ENCODE data around the gene UFSP2.
"Not testable (repeated sequence)": the region's sequence is repeated elsewhere in the genome, so short reads cannot be mapped to it uniquely, and the experiment has no call there.

UFSP2 gene

DNA sequence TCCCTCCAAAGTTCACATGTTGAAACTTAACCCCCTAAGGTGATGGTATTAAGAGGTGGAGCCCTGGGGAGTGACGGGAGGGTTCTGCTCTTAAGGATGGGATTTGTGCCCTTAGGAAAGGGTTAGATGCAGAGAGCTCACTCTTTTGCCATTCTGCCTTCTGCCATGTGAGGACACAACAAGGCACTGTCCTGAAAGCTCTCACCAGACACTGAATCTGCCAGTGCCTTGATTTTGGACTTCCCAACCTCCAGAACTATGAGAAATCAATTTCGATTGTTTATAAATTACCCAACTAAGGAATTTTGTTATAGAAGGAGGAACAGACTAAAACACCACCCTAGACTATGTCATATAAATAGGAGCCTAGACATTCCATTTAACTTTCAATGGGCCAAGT lies 41.7 kb downstream of the UFSP2 start:
- no peak for DNase-seq (ENCODE audit: low spot score)

GRCh38 chr4:185383451-185383850 lies 42.3 kb downstream of the UFSP2 start:
- no peak for DNase-seq (ENCODE audit: low spot score)

DNA sequence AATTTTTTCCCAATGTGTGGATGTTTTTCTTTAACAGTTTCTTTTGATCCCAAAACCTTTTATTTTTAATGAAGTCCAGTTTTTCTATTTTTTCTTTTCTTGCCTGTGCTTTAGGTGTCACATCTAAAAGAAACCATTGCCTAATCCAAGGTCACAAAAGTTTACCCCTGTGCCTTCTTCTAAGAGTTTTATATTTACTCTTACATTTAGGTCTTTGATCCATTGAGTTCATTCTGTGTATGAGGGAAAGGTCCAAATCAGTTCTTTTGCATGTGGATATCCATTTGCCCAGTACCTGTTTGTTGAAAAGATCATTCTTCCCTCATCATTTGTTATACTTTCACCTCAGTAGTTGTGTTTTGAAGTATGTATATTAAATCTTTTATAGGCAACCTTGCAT lies 43.0 kb downstream of the UFSP2 start:
- DNase-seq (ENCODE audit: low spot score) = no peak

GRCh38 chr4:185381288-185382196 lies 44.2 kb downstream of the UFSP2 start:
- no peak for DNase-seq (ENCODE audit: low spot score)

- no peak for DNase-seq (ENCODE audit: low spot score)
Observed at GRCh38 chr4:185380320-185380719, 45.4 kb downstream of the UFSP2 start.

- DNase-seq (ENCODE audit: low spot score) = no peak
Observed at GRCh38 chr4:185379326-185380295, 46.2 kb downstream of the UFSP2 start.

DNA sequence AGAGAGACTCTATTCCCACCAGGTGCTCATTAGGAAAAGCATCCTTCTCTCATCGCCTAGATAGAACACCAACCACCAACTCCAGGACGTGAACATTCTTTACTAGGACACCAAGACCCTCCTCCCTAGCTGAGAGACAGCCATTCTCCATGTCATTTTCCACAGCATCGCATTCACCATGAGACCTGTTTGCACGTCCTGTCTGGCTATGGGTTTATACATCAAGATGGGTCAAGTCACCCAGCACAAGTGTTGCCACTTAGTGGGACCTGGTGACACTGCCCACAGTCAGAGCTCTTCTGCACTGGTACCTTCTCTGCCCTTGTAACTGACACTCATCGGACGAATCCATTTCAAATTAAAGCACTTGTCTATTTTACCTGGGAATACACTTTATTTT lies 47.5 kb downstream of the UFSP2 start:
- DNase-seq (ENCODE audit: low spot score) = no peak

GRCh38 chr4:185374573-185374972 lies 51.2 kb downstream of the UFSP2 start:
- DNase-seq (ENCODE audit: low spot score) = no peak

DNA sequence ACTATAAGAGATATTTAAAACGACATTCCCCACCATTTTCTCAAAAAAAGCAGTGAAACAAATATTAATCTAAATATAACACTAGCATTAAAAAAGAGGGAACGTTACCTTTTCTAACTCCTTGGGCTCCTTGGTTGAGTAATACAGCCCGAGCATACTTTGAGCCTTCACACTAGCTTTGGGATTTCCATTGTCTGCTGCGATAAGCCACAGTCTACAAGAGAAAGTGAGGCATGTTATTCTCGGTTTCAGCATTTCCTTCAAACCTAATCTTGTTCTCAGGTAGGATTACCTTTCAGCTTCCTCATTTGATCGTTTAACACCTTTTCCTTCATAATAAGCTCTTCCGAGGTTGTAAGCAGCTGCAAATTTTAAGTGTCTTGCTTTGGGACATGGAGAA lies 51.7 kb downstream of the UFSP2 start:
- DNase-seq (ENCODE audit: low spot score) = no peak

GRCh38 chr4:185371702-185372101 lies 54.1 kb downstream of the UFSP2 start:
- DNase-seq (ENCODE audit: low spot score) = no peak

GRCh38 chr4:185370268-185370949 lies 55.4 kb downstream of the UFSP2 start:
- no peak for DNase-seq (ENCODE audit: low spot score)

DNA sequence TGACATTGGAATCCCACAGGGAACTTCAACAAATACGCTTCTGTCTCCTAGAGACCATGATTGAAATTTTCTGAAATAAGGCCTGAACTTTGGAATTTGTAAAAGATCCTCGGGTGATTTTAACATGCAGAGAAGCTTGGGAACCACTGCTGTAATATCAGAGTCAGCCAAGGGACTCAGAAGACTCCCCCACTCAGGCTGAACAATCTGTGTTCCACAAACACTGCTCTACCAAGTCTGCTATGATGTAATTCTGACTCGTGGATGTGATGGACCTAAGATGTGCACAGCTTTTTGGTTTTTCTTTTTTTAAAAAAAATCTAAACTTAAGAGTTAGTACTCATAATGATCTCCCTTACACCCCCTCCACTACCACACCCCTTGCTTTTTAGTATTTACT lies 56.0 kb downstream of the UFSP2 start:
- no peak for DNase-seq (ENCODE audit: low spot score)

DNA sequence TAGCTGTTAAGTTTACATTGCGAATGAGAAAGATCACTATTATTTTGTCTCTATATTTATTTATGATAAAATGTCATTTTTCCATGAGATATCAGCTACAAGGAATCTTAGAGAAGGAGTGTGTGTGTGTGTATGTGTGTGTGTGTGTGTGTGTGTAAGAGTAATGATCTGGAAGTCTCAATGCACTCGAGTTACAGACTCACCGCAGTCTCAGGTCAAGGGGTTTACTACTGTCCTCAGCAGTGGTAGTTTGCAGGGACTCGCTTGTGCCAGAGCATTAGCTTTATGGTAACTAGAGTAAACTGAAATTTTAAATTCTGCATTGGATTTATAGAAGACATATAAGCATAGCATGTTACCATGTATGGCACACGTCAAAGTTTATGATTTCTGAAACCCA lies 60.9 kb downstream of the UFSP2 start:
- DNase-seq (ENCODE audit: low spot score) = no peak

GRCh38 chr4:185363251-185363650 lies 62.5 kb downstream of the UFSP2 start:
- DNase-seq (ENCODE audit: low spot score) = no peak

GRCh38 chr4:185362570-185362969 lies 63.2 kb downstream of the UFSP2 start:
- not testable (repeated sequence) for DNase-seq (ENCODE audit: low spot score)

GRCh38 chr4:185361872-185362271 lies 63.9 kb downstream of the UFSP2 start:
- DNase-seq (ENCODE audit: low spot score) = no peak

- DNase-seq (ENCODE audit: low spot score) = no peak
Observed at GRCh38 chr4:185359767-185360446, 65.9 kb downstream of the UFSP2 start.

GRCh38 chr4:185358959-185359358 lies 66.8 kb downstream of the UFSP2 start:
- no peak for DNase-seq (ENCODE audit: low spot score)

GRCh38 chr4:185358514-185358913 lies 67.2 kb downstream of the UFSP2 start:
- no peak for DNase-seq (ENCODE audit: low spot score)

DNA sequence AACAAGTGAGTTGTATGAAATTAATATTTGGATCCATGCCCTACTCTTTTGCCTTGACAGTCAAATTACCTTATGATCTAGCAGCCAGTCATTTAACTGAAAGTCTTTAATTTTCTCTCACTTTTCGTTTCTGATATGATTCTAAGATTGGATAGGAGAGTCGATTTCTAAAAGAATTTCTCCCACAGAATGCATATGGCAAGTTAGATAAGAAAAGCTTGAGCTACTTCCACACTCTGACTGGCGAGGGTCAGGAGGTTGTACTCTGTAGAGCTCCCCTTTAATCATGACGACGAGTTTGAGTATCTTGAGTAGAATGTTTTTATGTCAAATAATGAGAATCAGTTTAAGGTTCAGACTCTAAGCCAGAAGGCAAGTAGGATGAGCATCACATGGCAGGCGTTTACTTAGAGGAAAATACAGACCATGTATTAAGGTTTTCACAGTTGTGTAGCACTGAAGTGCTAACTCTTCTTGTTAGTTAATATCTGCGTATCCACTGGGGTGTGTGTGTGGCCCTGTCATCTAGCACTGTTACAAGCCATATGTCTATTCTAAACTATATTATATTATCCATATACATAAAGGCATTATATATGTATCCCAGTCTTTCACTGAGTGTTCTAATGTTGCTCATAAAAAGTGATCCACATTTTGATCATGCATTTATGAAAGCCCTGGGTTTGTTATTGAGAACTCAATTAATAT lies 67.9 kb downstream of the UFSP2 start:
- no peak for DNase-seq (ENCODE audit: low spot score)

GRCh38 chr4:185357211-185357610 lies 68.6 kb downstream of the UFSP2 start:
- DNase-seq (ENCODE audit: low spot score) = no peak

All from SK-N-DZ (cell line).